NK-92 (cell line): Measurements from ENCODE around the gene PHIP.
"Not testable (repeated sequence)": the region's sequence is repeated elsewhere in the genome, so short reads cannot be mapped to it uniquely, and the experiment has no call there.

Experiments used
- DNase-seq: peaks from one replicate; lab custom pipeline; 2025; ENCODE audit not compliant: unreplicated experiment; lab: John Stamatoyannopoulos, UW

The PHIP gene

DNA sequence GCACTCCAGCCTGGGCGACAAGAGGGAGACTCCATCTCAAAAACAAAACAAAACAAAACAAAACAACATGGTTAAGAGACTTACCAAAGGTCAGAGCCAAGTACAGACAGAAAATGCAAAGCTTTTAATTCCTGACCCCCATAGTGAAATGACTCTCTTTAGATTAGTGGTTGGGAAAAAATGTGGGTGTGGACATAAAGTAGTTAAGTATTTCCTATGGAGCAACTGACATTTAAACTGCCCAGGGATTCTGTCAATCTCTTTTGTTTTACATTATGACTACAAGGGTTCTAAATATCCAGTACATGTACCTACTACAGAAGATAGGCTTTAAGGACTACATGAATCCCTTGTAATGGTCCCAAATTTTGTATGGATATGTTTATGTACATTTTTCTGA is 135.6 kb downstream of the PHIP start:
- DNase-seq: no peak

DNA sequence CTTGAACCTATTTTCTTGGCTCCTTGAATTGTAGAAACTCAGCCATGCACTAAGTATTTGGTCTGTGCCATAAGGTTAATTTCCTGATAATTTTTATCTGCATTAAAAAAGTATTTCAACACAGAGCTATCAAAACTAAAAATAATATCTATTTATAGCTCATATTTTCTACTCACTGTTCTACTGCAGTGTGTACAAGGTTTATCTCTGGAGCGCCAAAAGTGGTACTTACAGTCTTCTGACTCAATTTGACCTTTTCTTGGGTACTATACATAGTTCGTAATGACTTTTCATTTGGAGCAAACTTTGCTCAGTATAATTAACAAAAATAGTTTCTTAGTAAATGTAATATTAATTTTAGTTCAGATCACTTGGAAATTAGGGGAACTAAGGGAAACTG is 141.5 kb downstream of the PHIP start:
- DNase-seq: no peak

DNA sequence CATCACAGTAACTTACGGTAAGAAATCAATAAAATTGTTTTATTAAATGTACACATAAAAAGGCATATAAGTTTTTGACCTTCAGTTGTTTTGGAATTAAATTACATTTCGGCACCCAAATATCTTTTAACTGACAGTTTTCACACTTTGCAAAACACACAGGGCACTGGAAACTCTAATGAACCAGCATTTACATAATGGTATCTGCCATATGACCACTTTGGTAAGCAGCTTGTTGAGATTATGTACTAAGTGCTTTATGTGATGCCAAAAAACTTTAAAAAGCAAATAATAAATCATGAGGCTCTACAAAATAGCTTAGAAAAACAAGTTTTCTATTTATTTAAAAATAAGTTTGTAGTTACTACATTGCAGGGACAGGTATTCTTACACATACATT is 142.5 kb downstream of the PHIP start:
- no peak for DNase-seq

DNA sequence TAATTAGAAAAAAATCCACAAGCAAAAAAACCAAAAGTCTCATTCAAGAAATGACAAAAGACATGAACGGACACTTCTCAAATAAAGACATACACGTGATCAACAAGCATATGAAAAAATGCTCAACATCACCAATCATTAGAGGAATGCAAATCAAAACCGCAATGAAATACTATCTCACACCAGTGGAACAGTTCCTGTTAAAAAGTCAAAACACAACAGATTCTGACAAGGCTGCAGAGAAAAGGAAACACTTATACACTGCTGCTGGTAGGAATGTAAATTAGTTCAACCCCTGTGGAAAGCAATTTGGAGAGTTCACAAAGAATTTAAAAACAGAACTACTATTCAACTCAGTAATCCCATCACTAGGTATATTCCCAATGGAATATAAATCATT is 152.7 kb downstream of the PHIP start:
- DNase-seq: no peak

DNA sequence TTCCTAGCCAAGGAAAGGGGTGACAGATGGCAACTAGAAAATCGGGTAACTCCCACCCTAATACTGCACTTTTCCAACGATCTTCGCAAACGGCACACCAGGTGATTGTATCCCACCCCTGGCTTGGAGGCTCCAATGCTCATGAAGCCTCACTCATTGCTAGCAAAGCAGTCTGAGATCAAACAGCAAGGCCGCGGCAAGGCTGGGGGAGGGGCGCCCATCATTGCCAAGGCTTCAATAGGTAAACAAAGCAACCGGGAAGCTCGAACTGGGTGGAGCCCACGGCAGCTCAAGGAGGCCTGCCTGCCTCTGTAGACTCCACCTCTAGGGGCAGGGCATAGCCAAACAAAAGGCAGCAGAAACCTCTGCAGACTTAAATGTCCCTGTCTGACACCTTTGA is 156.9 kb downstream of the PHIP start:
- DNase-seq: not testable (repeated sequence)

DNA sequence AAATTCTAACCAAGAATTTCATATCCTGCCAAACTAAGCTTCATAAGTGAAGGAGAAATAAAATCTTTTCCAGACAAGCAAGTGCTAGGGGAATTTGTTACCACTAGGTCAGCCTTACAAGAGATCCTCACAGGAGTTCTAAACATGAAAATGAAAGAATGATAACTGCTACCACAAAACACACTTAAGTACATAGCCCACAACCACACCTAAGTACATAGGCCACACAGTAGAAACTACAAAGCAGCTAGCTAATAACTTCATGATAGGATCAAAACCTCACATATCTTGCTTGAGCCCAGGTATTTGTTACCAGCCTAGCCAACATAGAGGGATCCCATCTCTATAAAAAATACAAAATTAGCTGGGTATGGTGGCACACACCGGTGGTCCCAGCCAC is 160.3 kb downstream of the PHIP start:
- DNase-seq: no peak

DNA sequence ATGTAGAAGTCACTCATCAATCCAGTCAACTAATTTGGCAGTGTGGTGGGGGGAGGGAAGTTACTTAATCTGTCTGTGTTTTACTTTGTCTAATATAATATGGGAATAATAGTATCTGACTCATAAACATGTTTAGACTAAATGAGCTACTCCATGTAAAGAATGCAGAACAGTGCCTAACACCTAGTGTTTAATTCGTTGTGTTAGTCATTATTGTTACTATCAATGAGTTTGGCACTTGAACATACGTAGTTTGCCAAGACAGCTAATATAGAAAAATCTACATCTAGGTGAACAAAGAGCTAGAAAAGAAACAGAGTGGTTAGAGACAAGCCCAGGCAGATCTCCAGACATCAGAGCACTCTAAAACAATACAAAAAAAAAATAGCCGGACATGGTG is 161.6 kb downstream of the PHIP start:
- no peak for DNase-seq

DNA sequence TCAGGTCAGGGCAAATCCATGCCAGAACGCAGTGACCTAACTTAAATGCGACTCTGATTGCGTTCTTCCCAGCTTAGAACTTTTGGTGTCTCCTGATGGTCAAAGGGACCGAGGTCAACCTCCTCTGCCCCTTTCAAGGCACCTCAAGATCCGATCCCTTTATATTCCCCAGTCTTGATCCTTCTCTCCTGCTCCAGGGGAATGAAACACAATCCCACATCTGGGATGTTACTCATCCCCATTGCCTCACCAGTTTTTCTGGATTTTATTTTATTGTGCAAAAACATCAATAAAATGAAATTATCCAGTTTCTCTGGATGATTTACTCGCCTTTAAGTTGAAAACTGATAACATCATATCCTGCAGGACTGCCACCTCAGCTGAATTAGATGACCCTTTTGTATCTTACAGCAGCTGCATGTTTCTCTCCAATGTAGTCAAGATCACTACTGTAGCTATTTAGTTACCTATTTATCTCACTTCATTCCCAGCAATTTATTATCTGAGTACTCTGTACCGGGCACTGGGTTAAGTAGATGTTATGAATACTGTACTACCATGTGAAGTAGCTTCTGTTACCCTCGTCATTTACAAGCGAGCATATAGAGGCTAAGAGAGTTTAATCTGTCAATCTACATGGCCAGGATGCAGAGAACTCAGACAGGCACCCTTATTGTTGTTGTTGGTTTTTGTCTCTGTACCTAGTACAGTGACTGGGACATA is 166.7 kb downstream of the PHIP start:
- DNase-seq: no peak

DNA sequence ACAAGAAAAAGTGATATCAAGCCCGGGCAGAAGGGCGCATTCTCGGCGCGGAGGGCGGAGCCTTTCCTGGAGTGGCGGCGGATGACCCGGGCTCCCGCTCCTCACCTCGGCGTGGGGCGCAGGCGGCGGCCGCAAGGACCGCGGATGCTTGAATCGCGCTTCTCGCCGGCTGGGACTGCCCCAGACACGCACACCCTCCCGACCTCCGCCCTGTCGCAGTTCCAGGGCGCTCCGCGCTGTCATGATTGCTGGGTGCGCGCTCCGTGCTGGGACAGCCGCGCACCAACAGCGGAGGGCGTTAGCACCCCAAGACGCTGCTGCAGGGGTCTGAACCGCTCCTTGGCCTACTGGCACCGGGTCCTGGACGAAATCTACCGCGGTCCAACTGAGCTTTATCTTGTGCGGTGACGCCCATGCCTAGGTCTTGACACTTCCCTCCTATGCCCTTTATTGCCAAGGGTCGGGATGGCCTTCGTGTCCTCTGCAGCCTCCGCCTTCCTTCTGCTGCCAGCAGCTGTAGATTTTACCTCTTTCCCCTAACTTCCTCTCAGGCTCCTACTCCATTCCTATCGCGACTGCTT is 167.4 kb downstream of the PHIP start:
- DNase-seq: no peak

DNA sequence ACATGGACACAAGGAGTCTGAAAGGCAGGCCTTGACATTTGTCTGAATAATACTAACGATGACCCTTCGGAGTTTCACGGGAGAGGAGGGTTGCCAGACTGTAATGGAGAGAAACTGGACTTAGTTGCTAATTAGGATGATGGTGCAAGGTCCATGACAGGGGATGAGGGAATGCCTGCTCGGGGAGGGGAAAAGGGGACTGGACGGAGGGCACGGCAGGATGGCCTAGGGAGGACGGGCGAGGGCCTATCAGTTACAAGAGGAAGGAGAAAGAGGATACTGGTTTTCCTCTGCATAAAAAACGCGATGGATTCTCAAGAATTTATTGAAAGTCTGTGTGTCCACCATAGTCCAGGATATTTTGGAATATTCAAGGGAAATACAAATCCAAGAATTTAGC is 168.0 kb downstream of the PHIP start:
- DNase-seq: no peak

DNA sequence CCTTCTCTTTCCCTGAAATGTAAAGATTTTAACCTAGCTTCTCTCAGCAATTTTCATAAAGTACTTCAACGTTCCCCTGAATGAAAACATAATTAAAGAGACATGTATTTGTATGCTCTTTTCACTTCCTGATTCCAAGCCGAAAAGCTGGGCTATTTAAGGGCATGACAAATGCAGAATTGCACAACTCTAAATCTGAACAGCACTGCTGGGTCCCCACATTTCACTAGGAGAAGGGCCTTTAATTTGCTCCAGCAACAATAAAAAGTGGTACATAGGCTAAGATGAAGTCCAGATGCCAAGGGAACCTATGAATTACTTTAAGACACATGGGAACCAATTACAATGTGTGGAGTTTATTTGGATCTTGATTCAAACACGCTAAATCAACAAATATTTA is 168.7 kb downstream of the PHIP start:
- DNase-seq: no peak

DNA sequence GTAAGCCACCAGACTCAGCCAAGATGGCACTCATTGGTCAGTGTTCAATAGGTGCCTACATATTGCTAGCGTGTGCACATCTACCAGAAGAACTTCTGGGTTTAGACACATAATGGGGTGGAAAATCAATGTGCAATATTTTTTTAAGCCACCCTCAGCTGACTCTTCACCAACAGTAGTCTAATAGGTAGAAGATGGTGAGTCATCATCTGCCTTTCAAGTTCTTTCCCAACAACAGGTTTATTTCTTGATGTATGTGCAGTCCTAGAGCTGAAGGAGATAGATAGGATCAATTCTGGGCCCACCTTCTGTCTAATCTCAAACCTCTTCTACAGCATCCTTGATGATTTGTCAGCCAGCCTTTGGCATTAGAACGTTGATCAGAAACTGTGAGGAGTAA is 169.4 kb downstream of the PHIP start:
- DNase-seq: no peak

DNA sequence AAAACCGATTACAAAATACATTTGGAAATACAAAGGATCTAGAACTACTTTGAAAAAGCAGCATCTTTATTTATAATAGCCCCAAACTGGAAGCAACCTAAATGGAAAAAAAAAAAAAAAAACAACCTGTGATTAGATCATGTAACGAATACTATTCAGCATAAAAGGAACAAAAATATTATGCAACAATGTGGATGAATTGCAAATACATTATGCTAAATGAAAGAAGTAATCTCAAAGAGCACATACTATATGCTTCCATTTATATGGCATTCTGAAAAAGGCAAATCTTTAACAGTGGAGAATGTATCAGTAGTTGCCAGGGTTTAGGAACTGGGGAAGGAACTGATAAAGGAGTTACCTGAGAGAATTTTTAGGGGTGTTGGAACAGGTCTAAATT is 181.8 kb downstream of the PHIP start:
- DNase-seq: no peak

DNA sequence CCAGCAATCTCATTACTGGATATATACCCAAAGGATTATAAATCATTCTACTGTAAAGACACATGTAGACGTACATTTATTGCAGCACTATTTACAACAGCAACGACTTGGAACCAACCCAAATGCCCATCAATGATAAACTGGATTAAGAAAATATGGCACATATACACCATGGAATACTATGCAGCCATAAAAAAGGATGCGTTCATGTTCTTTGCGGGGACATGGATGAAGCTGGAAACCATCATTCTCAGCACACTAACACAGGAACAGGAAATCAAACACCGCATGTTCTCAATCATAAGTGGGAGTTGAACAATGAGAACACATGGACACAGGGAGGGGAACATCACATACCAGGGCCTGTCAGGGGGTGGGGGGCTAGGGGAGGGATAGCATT is 188.2 kb downstream of the PHIP start:
- not testable (repeated sequence) for DNase-seq
